Activated CD8-positive, alpha-beta memory T cell treated with anti-CD3 and anti-CD28 coated beads, Interleukin-2, amount 50 U/mL, for 4 hours (primary cell): ENCODE results near the gene FOXRED2.

Experiments
- DNase-seq: peaks from one replicate; pipeline ENCODE4 v3.0.0-alpha.2; 2020

Gene FOXRED2

DNA sequence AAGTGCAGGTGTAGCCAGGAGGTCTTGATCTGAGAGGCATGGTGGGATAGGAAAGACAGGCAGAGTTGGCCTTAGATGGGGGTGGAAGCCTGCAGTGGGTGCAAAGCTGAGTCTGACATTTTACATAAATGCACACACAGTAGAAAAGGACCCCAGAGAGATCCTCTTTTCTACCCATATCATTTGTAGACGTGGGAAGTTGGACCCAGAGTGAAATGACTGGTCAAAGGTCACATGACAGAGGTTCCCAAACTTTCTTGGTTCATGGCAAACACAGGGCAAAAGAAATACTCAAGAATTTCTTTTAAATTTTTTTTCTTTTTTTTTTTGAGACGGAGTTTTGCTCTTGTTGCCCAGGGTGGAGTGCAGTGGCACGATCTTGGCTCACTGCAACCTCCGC lies 6.2 kb upstream of the FOXRED2 start:
- DNase-seq = no peak

DNA sequence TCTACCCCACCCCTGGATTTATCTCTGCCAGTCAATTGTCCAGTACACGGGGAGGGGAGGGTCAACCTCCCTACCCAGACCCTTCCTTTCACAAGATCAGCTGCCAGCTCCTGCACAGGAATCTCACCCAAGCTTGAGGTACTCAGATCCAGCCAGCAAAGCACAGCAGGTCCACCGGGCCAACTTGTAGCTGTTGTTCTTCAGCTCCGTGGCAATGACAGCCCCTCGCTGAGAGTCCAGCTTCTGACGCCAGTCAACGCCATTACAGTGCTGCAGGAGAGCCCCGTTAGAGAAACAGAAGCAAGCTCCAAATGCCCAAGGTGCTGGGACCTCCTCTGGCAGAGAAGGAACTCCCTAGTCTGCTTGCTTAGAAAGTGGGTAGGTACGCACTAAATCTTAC lies 5.5 kb upstream of the FOXRED2 start:
- DNase-seq = no peak

DNA sequence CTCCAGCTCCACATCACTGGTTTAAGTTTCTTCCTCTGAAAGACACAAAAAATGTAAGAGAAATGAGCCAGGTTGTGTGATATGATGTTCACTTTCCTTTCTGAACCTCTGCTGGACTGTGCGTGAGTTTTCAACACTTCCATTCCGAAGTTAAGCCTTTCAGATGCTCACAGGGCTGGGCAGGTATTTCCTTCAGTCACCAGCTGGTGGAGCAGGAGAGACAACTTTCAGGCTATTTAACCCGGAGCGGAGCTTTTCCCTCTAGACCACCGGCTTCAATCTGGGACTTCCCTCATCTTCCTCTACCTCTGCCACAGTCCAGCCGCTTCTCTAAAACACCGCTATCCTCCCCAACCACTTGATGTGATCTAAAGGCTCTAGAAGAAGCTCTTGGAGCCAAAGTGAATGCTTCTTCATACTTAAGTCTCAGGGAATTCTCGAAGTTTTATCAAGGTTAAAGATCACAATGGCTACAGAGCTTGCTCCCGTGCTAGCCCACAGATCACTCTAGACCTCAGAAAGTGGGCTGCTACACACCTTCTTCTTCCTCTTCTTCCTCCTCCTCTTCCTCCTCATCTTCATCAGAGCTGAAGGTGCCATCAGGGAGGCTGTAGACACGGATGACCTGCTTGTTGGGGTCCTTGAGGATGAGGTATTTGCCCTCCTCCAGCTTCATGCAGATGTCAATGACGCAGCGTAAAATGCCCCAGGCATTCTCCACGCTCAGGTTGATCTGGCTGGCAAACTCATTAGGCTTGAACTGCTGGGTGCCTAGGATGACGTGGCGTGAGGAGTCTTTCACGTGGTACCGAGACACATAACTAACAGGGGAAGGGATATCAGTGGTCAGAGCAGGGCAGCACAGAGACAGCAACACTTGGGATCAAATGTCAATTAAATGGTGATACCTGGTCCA lies 4.4 kb upstream of the FOXRED2 start:
- DNase-seq = peak; percentile 42

DNA sequence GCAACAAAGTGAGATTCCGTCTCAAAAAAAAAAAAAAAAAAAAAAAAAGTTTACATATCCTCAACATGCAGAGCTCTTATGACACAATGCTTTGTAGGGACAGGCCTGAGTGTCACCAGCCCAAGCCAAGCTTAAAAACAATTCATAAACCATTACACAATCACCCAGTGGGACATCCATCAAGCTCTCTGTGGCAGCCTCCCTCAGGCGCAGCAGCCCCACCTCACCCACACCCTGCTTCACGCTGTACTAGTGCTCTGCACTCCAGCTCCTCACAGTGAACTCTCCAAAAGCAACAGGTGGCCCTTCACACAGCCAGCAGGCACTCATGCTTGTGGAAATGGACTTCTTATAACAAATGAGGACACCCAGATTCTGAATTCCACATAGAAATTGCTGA lies 3.5 kb upstream of the FOXRED2 start:
- DNase-seq = no peak

DNA sequence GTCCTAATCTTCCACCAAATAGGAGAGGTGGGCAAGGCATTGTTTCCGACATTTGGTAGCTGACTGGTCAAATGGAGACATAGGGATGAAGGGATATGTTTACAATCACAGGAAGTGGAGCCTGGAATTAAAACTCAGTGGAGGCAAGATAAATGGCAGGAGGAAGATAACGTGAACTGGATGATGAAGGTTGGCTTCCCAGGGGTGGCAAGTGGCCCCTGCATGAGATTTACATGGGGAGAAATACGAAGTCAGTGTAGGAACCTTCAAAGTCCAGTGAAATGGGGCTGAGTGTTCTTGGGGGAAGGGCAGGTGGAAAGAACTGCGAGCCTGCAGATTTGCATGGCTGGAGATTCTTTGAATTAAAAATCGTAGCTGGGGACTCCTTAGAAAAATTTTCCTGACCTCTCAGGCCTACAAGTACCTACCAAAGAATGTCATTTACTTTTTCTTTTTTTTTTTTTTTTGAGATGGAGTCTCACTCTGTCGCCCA lies 724 bp upstream of the FOXRED2 start:
- no peak for DNase-seq

DNA sequence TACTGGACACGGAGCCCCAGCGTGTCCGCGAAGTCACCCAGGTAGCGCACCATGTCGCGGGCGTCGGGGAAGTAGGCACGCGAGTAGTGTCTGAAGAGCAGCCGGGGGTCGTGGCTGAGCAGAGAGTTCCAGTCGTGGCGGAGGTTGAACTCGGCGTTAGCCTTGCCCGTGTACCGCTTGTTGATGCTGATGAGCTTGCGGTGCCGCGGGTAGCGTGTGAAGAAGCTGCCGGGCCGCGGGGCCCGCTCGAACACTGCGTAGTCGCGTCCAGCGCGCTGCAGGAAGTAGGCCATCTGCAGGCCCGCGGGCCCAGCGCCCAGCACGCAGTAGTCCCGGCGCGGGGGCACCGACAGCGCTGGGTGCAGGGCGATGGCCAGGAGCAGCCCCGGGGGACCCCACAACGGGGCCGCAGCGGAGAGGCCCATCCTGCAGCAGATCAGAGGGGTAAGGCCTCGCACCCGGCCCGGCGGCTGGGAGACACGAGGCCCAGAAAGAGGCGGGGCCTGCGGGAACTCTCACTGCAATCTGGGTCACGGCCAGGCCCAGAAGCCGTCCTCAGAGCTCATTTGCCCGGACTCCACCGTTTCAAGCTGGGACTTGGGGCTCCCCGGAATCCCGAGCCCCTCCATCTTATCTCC lies 723 bp downstream of the FOXRED2 start:
- DNase-seq = no peak

DNA sequence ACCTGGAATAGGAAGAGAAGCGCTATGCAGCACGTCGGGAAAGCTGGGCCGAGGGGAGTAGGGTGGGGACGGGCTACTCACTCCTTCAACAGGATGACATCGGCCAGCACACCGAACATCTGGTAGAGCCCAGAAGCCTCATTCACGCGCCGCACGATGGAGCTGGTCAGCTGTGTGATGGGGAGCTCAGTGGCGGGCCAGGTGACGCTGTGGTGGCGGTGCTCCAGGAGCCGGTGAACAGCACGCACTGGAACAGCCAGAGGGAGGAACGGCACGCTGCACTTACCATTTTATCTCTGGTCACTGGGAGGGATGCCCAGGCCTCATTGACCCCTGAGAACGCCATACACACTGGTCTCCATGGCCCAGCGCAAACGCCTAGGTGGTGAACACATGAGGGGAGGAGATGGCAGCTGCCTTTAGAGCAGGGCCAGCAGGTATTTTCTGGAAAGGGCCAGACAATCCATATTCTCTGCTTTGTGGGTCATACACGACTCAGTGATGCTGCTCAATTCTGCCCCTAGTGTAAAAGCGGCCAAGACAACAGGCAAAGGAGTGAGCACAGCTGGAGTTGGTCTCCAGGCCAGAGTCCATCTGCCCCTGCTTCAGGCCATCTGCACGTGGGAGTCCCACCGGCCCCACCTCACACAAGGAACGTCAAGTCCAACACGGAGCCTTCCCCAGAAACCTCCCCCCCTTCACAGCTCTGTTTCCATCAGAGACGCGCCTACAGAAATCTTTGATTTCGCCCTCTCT lies 8.8 kb downstream of the FOXRED2 start:
- DNase-seq = no peak

DNA sequence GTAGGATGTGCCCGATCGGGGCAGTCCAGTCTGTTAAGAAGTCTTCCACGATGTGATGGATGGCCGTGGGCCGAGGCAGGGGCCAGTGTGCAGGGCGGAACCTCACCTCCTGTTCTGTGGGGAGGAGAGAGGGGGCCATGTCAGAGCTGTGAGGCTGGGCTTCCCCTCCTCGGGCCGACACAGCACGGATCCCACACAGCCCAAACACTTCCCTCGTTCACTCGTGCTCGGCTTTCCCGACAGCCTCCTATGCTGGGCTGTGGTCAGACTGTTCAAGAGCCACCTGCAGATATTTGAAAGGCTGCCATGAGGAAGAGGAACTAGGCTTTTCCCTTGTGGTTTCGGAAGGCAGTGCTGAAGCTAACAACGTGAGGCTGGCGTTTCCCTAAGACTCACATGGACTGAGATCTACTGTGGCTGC lies 13.1 kb downstream of the FOXRED2 start:
- no peak for DNase-seq

DNA sequence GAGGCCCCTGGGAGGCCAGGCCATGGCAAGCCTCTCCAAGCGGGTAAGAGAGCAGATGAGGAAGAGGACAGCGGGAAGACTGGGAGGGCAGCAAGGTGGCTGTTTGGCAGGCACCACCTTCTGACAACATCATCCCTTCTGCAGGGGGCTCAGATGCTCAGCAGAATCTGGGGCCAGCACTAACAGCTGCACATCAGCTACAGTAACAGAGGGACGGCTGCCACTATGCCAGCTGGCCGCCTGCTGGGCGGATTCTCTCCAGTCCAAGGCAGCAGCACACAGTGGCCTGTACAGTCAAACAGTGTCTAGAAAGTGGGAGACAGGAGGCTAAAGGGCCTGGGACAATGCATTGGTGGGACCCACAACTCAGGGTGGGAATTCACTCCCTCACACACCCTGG lies 14.7 kb downstream of the FOXRED2 start:
- DNase-seq = no peak

DNA sequence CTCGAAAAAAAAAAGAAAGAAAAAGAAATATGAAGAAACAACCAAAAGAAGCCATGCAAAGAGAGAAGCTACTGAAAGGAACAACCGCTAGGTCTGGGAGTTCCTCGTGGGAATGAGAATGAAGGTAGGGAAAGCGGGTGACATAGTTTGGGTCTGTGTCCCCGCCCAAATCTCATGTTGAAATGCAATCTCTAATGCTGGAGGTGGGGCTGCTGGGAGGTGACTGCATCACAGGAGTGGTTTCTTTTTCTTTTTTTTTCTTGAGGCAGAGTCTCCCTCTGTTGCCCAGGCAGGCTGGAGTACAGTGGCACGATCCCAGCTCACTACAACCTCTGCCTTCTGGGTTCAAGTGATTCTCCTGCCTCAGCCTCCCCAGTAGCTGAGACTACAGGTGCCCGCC lies 15.7 kb downstream of the FOXRED2 start:
- no peak for DNase-seq

DNA sequence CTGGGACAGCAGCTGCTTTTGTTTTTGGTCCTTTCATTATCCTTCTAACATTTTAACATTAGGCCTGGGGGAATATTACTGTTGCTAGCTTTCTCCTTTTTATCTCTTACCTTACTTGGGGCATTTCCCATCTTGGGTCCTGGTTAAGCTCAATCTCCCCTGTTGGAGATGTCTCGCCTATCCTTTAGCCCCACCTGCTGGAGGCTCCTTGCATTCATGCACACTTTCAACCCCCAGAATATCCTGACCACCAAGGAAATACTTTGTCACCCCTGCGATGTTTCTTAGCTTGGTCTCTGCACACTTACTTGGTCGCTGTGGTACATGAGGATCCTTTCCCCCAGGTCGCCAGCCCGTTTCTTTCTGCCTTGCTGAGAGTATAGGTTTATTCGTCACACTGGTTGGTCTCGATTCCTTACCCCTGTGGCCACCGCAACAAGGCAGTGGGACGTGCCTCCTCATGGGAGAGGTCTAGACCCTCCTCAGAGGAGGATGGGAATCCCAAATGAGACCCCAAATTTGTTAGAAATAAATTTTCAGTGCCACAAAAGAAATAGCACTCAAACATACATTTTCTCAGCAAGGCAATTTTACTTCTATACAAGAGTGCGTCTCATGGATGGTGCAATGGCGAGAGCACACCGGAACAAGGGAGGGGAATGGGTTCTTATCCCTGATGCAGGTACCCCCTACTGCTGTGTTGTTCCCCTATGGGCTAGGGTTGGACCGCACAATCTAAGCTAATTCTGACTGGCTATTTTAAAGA lies 20.0 kb downstream of the FOXRED2 start:
- peak; percentile 75 for DNase-seq

DNA sequence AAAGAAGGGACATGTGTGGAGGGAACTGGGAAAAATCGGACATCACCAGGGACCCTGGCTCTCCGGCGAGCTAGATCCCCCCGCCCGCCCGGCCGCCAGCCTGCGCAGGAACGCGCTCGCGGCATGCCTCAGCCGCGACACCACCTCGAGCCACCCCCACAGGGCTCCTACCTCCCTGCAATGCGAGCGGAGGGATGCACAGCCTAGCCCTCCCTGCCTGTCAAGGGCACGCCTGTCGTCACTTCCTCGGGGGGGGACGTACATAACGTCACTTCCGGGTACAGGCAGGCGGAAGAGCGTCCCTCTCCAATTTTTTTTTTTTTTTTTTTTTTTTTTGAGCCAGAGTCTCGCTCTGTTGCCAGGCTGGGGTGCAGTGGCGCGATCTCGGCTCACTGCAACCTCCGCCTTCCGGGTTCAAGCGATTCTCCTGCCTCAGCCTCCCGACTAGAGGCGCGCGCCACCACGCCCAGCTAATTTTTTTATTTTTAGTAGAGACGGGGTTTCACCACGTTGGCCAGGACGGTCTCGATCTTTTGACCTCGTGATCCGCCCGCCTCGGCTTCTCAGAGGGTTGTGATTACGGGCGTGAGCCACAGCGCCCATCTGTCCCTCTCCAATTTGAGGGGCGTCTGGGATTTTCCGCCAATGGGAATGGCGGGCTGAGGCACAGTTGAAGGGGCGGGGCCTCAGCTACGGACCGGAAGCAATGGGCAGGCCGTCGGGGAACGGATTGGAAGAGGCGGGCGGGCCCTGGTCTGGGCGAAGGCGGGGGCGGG lies 25.3 kb downstream of the FOXRED2 start, which contains the start of gene TXN2:
Gene TXN2 (minus strand): TSS at position 248 of the 776 bp plus-strand sequence. CDS start 803 bp downstream, outside the sequence.
- DNase-seq = peak; percentile 95

DNA sequence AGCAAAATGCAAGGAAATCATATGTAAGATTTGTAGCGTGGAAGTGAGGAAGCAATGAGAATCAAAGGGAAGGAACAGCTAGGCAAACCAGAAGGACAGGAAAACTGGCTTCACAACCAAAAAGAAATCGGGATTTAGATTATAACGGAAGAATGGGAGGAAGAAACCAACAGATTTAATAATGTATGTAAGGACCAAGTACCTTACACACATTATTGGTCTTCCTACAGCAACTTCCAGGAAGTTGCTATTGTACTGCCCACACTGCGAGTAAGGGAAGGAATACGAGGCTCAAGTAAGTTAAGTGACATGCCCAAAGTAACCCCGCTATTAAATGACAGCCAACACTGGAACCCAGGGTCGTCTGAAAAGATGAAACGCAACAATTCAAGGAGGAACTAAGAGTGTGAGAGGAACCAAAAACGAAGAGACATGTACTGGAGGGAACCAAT lies 25.9 kb downstream of the FOXRED2 start:
- DNase-seq = no peak

DNA sequence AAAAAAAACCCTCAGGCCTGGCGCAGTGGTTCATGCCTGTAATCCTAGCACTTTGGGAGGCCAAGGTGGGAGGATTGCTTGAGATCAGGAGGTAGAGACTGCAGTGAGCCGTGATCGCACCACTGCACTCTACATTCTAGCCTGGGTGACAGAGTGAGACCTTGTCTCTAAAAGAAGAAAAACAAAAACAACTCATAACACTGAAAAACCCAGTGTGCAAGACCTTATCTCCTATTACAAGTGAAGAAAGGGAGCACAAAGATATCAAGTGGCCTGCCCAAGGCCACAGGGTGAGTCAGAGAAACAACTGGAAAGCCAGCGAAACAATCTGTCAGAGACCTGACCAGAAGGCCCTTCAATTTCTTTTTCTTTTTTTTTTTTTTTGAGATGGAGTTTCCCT lies 27.9 kb downstream of the FOXRED2 start:
- no peak for DNase-seq

DNA sequence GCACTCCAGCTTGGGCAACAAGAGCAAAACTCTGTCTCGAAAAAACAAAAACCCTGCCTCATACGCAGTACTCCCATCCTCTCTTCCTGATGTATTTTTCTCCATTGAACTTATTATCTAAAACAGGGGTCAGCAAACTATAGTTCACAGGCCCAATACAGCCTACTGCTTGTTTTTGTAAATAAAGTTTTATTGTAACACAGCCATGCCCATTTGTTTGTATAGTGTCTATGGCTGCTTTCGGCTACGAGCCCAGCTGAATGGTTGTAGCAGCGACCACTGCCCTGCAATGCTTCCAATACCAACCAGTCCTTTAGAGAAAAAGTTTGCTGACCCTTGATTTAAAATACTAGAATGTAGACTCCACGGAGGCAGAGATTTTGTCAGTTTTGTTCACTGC lies 31.5 kb downstream of the FOXRED2 start:
- DNase-seq = no peak

DNA sequence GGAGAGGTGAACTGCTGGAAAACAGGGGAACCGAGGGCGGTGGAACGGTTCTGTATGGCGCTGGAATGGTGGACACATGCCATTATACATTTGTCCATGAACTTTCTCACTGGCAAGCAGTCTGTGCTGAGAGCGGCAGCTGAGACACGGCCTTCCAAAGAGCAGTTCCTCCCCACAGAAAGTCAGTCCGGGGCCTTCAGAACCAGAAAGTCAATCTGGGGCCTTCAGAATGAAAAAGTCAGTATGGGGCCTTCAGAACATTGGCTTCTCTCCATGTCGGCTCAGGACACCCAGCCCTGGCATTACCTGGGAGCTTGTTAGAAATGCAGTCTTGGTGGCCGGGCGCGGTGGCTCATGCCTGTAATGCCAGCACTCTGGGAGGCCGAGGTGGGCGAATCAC lies 34.2 kb downstream of the FOXRED2 start:
- DNase-seq = no peak

DNA sequence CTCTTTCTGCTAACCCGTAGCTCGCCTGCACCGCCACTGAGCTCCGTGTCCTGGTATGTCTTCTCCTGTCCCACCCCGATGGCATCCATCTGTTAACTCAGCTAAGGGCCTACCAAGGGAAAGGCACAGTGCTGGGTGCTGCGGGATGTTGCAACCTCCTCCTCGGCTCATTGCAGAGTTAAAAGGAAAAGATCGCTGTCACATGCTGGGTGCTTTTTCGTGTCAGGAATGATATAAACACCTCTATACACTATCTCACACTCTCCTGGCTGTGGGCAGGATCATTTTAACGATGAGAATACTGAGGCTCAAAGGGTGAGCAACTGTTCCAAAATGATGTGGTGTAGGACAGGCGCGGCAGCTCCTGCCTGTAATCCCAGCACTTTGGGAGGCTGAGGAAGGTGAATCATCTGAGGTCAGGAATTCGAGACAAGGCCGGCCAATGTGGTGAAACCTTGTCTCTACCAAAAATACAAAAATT lies 35.5 kb downstream of the FOXRED2 start:
- DNase-seq = no peak

DNA sequence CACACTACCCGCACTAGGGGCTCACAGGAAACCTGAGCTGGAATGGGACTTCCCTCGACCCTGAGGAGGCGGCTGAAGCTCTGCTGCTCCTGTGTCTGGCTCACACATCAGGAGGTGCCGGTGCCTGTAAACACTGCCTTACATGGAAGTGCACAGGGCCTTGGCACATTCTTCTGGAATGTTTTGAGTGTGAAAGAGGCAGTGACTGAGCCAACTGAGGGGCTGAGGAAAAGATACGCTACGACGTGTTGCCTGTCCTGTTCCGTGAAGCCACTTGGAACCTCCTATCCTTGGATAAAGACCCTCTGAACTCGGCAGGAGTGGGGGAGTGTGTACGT lies 35.9 kb downstream of the FOXRED2 start:
- DNase-seq = no peak

DNA sequence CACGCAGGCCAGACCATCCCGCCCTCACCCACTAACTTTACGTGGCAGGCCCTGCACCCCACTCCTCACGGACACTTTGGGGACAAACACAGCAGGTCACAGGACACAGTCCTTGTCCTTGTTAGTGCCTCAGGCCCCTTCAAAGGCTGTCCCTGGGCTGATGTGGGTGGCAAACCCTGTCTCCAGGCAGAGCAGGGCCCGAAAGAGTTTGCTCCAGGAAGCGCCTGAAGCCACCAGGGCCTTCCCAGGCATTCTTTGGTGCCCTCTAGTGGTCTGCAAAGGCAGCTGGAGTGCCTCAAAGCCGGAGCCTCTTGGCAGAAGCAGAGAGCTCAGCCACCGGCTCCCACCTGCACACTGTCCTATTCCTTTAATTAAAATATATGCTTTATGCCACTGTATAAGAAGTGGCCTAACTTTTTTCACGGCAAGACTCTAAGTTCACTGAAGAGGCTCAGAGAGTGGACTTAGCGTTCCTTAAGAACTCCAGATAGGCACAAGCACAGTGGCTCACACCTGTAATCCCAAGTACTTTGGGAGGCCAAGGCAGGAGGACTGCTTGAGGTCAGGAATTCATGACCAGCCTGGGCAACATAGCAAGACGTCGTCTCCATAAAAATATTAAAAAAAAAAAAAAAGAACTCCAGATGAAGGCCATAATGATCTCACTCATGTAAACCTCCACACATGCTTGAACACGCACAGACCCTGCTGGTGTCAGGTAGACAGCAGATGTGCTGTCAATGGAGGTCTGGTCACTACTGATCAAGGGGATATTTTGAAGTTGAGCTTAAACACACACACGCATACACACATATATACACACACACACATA lies 36.5 kb downstream of the FOXRED2 start:
- peak; percentile 80 for DNase-seq

DNA sequence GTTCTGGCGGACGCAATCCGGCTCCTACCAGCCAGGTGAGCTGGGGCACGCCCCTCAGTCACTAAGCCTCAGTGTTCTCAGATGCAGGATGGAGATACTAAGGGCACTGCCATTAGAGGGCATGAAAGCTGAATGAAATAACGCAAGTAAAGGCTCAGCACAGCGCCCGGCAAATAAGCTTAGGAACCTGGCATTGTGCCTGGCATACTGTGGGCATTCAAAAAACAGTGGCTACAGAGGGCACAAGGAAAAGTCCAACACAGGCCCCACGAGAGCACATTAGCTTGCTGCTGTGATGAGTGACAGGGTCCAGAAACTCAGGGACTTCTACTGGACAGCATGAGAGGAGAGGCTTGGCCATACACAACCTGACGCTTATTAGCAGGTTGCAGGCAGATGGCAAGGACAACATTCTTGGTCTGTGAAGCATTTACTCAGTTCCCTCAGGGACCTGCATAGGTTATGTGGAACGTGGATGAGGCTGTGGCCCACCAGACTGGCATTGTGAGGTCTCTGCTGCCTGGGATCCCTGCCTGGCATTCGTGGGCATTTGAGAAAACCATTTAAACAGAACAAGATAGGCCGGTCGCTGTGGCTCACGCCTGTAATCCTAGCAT lies 37.6 kb downstream of the FOXRED2 start:
- DNase-seq = no peak
